ENCODE results near the gene RXRB. TPM values are rescaled to one million over a fixed set of nuclear protein-coding genes. Genes with fewer than 3 reads are reported as not detected.

The RXRB gene
- total RNA-seq, 2 donors from 2014 or later = 33.4 to 36.3 TPM

GRCh38 chr6:33215271-33216116 is 15.0 kb upstream of the RXRB start:
- intact Hi-C loops (cut with DNase I) = no loop called here
- no peaks in the 10 kb centered on the region for H3K9me3 ChIP-seq
- no peaks in the 10 kb centered on the region for H3K27me3 ChIP-seq
- DNase-seq = no peak
- H3K36me3 ChIP-seq = no peaks in the 10 kb centered on the region
- no peak overlapping the region for H3K4me3 ChIP-seq
- no peak for TF ChIP-seq CTCF (IDR thresholded peaks at IDR 0.05)
- H3K4me1 ChIP-seq = no peaks in the 10 kb centered on the region
- no peak overlapping the region for H3K27ac ChIP-seq
- H3K9ac ChIP-seq (ENCODE audit: low read depth in 2 of 2, low read length in 2 of 2) = no peak overlapping the region

GRCh38 chr6:33213989-33214335 is 13.5 kb upstream of the RXRB start:
- Histone ChIP-seq H3K9ac (ENCODE audit: low read depth in 2 of 2, low read length in 2 of 2) (peak overlapping the region in 1 of 2 donors; percentile 56), H3K27me3 (no peaks in the 10 kb centered on the region), H3K27ac (no peak overlapping the region), H3K36me3 (no peaks in the 10 kb centered on the region), H3K4me1 (no peaks in the 10 kb centered on the region), H3K9me3 (no peaks in the 10 kb centered on the region), H3K4me3 (peak overlapping the region; percentile 7)
- no peak for DNase-seq
- TF ChIP-seq CTCF (IDR thresholded peaks at IDR 0.05) = no peak
- intact Hi-C loops (cut with DNase I) = no loop called here

GRCh38 chr6:33213166-33213988 is 12.9 kb upstream of the RXRB start:
- no peak for TF ChIP-seq CTCF (IDR thresholded peaks at IDR 0.05)
- intact Hi-C loops (cut with DNase I) = no loop called here
- Histone ChIP-seq H3K9ac (ENCODE audit: low read depth in 2 of 2, low read length in 2 of 2) (peak overlapping the region; percentile 46 to 56), H3K27me3 (no peaks in the 10 kb centered on the region), H3K4me3 (peak overlapping the region; percentile 7), H3K4me1 (no peaks in the 10 kb centered on the region), H3K9me3 (no peaks in the 10 kb centered on the region), H3K36me3 (no peaks in the 10 kb centered on the region), H3K27ac (no peak overlapping the region)
- DNase-seq = no peak

GRCh38 chr6:33212857-33213165 is 12.3 kb upstream of the RXRB start:
- Histone ChIP-seq H3K4me3 (peak overlapping the region; percentile 7), H3K27me3 (no peaks in the 10 kb centered on the region), H3K9me3 (no peaks in the 10 kb centered on the region), H3K27ac (no peak overlapping the region), H3K36me3 (no peaks in the 10 kb centered on the region), H3K9ac (ENCODE audit: low read depth in 2 of 2, low read length in 2 of 2) (peak overlapping the region; percentile 46 to 56), H3K4me1 (no peaks in the 10 kb centered on the region)
- TF ChIP-seq CTCF (IDR thresholded peaks at IDR 0.05) = no peak
- intact Hi-C loops (cut with DNase I) = no loop called here
- no peak for DNase-seq

GRCh38 chr6:33211666-33212422 is 11.4 kb upstream of the RXRB start:
- H3K9me3 ChIP-seq = no peaks in the 10 kb centered on the region
- no peaks in the 10 kb centered on the region for H3K27me3 ChIP-seq
- H3K9ac ChIP-seq (ENCODE audit: low read depth in 2 of 2, low read length in 2 of 2) = no peak overlapping the region
- H3K4me1 ChIP-seq = no peaks in the 10 kb centered on the region
- no peak for TF ChIP-seq CTCF (IDR thresholded peaks at IDR 0.05)
- H3K36me3 ChIP-seq = no peaks in the 10 kb centered on the region
- no peak overlapping the region for H3K4me3 ChIP-seq
- no peak for DNase-seq
- intact Hi-C loops (cut with DNase I) = no loop called here
- no peak overlapping the region for H3K27ac ChIP-seq

All from colonic mucosa (tissue), 4 donors.